Measurements from ENCODE around the gene DENND6A.

Gene DENND6A

DNA sequence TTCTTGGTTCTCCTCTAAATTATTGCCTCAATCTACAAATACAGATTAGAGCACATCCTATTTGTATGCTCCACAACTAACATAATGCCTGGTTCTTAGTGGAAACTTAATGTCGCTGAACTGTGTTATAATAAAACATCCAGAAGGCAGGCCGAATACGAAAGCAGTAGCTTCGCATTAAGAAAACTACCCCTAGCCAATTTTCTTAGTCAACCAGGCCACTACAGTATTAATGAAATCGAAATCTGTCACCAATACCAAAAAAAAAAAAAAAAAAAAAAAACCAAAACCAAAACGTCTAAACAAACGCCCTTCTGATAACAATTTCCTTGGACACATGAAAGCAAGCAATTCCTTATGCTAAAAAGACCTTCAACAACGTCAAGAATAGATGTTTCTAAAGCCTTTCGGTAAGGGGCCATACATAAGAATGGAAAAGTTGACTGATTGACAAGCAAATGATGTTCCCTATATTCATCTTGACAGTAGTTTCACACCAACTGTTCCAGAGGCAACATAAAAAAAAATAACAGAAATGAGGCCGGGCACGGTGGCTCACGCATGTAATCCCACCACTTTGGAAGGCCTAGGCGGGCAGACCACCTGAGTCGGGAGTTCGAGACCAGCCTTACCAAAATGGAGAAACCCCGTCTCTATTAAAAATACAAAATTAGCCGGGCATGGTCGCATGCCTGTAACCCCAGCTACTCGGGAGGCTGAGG lies 1.3 kb downstream of the DENND6A start:
- peak overlapping the region; percentile 87 for H3K4me2 ChIP-seq (ENCODE audit: low read depth, low read length, poor library complexity, severe bottlenecking)
- H2AFZ ChIP-seq (ENCODE audit: low read depth, low read length, severe bottlenecking): no peak overlapping the region
- H3K4me3 ChIP-seq (ENCODE audit: insufficient read depth, low read length, poor library complexity, severe bottlenecking): peak overlapping the region; percentile 63
- H3K27ac ChIP-seq (ENCODE audit: low read depth, low read length): peak overlapping the region; percentile 77; the same call in 1 of the 2 replicates
- no peaks in the 10 kb centered on the region for H3K9me2 ChIP-seq (replicated peaks; ENCODE audit: insufficient read depth, low read length)
- peaks cover 11% of the 10 kb centered on the region; the same call in 1 of the 2 replicates for H3F3A ChIP-seq (ENCODE audit: insufficient read depth)
- no peaks in the 10 kb centered on the region for H3K27me3 ChIP-seq (ENCODE audit: low read length)
- TF ChIP-seq EZH2phosphoT487 (conservative IDR thresholded peaks at IDR 0.05; ENCODE audit: low read length): no peak
- TF ChIP-seq, protein P1, sequence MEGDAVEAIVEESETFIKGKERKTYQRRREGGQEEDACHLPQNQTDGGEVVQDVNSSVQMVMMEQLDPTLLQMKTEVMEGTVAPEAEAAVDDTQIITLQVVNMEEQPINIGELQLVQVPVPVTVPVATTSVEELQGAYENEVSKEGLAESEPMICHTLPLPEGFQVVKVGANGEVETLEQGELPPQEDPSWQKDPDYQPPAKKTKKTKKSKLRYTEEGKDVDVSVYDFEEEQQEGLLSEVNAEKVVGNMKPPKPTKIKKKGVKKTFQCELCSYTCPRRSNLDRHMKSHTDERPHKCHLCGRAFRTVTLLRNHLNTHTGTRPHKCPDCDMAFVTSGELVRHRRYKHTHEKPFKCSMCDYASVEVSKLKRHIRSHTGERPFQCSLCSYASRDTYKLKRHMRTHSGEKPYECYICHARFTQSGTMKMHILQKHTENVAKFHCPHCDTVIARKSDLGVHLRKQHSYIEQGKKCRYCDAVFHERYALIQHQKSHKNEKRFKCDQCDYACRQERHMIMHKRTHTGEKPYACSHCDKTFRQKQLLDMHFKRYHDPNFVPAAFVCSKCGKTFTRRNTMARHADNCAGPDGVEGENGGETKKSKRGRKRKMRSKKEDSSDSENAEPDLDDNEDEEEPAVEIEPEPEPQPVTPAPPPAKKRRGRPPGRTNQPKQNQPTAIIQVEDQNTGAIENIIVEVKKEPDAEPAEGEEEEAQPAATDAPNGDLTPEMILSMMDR (IDR thresholded peaks at IDR 0.05; ENCODE audit: insufficient read depth, low read length, poor library complexity, severe bottlenecking): no peak
- H3K79me2 ChIP-seq (ENCODE audit: insufficient read depth, low read length): peaks cover 61% of the 10 kb centered on the region
- H3K9ac ChIP-seq (ENCODE audit: low read length): peak overlapping the region; percentile 82
- H3K9me3 ChIP-seq (ENCODE audit: insufficient read depth, low read length): no peaks in the 10 kb centered on the region
- H3K36me3 ChIP-seq (ENCODE audit: low read length): no peaks in the 10 kb centered on the region
- no peaks in the 10 kb centered on the region for H4K20me1 ChIP-seq (ENCODE audit: low read depth, low read length)

DNA sequence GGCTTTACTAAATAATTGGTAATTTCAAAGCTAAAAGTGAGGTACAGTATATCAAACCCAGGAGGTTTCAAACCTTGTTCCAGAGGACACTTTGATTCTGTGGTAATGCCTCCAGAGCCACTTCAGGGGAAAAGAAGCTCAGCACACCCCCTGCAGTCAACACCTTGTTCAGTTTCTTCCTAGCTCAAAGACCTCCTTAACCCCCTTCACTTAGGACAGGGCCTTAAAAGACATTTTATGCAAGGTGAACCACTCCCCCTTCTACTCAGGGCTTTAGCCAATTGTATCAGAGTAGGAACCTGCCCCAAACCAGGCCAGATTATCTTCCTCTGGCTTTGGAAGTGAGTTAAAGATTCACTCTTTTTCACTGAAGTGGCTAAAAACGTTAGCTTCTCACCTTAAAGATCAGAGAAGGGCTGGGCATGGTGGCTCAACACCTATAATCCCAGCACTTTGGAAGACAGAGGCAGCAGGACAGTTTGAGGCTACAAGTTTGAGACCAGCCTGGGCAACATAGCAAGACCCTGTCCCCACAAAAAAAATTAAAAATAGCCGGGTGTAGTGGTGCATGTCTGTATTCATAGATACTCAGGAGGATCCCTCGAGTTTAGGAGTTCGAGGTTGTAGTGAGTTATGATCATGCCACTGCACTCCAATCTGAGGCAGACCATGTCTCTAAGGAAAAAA lies 3.4 kb downstream of the DENND6A start:
- Histone ChIP-seq H3F3A (ENCODE audit: insufficient read depth) (peaks cover 11% of the 10 kb centered on the region; the same call in 1 of the 2 replicates), H3K4me2 (ENCODE audit: low read depth, low read length, poor library complexity, severe bottlenecking) (peak overlapping the region; percentile 16), H2AFZ (ENCODE audit: low read depth, low read length, severe bottlenecking) (no peak overlapping the region), H3K27ac (ENCODE audit: low read depth, low read length) (peak overlapping the region; percentile 28; the same call in 1 of the 2 replicates), H3K9me3 (ENCODE audit: insufficient read depth, low read length) (no peaks in the 10 kb centered on the region), H3K4me3 (ENCODE audit: insufficient read depth, low read length, poor library complexity, severe bottlenecking) (no peak overlapping the region), H3K36me3 (ENCODE audit: low read length) (peaks cover 5% of the 10 kb centered on the region; the same call in 1 of the 2 replicates), H3K27me3 (ENCODE audit: low read length) (no peaks in the 10 kb centered on the region), H4K20me1 (ENCODE audit: low read depth, low read length) (peaks cover 10% of the 10 kb centered on the region; the same call in 1 of the 2 replicates), H3K9ac (ENCODE audit: low read length) (no peak overlapping the region), H3K79me2 (ENCODE audit: insufficient read depth, low read length) (peaks cover 76% of the 10 kb centered on the region), H3K9me2 (replicated peaks; ENCODE audit: insufficient read depth, low read length) (no peaks in the 10 kb centered on the region)
- TF ChIP-seq, protein P1 (IDR thresholded peaks at IDR 0.05; ENCODE audit: insufficient read depth, low read length, poor library complexity, severe bottlenecking): no peak
- TF ChIP-seq EZH2phosphoT487 (conservative IDR thresholded peaks at IDR 0.05; ENCODE audit: low read length): no peak

DNA sequence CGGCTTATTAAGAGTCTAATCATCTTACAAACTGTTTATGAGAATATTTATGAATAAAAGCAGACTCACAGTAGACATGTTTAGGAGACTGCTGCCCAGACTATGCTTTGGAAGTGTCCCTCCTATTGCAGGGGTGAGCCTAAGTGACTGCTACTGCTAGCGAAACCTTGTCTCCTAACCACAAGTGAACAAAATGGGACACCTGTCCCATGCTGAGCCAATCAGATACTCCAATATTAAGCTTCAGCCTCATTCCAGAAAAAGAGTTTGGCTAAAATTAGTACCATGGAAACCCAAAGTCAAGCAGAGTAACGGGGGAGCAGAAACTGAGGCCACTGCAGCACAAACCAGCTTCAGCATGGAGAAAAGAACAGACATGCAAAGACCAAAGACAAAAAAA lies 4.6 kb downstream of the DENND6A start:
- Histone ChIP-seq H3K79me2 (ENCODE audit: insufficient read depth, low read length) (peaks cover 87% of the 10 kb centered on the region), H3K9me3 (ENCODE audit: insufficient read depth, low read length) (no peaks in the 10 kb centered on the region), H4K20me1 (ENCODE audit: low read depth, low read length) (peaks cover 10% of the 10 kb centered on the region; the same call in 1 of the 2 replicates), H3K9me2 (replicated peaks; ENCODE audit: insufficient read depth, low read length) (no peaks in the 10 kb centered on the region), H3K27ac (ENCODE audit: low read depth, low read length) (no peak overlapping the region), H3K4me3 (ENCODE audit: insufficient read depth, low read length, poor library complexity, severe bottlenecking) (no peak overlapping the region), H3F3A (ENCODE audit: insufficient read depth) (peaks cover 11% of the 10 kb centered on the region; the same call in 1 of the 2 replicates), H3K36me3 (ENCODE audit: low read length) (peaks cover 5% of the 10 kb centered on the region; the same call in 1 of the 2 replicates), H3K9ac (ENCODE audit: low read length) (no peak overlapping the region), H3K27me3 (ENCODE audit: low read length) (no peaks in the 10 kb centered on the region), H2AFZ (ENCODE audit: low read depth, low read length, severe bottlenecking) (no peak overlapping the region), H3K4me2 (ENCODE audit: low read depth, low read length, poor library complexity, severe bottlenecking) (no peak overlapping the region)
- TF ChIP-seq, protein P1 (IDR thresholded peaks at IDR 0.05; ENCODE audit: insufficient read depth, low read length, poor library complexity, severe bottlenecking): no peak
- no peak for TF ChIP-seq EZH2phosphoT487 (conservative IDR thresholded peaks at IDR 0.05; ENCODE audit: low read length)
